ENCODE results near the gene POLR2L. TPM values are rescaled to one million over a fixed set of nuclear protein-coding genes. Genes with fewer than 3 reads are reported as not detected.
A peak's percentile ranks its signal among the peaks of the same experiment; 100 is the strongest.

Gene POLR2L
- total and polyA plus RNA-seq, 2 of the 13 experiments (the other 11 are each of a cell fraction or from before 2014, with no cell fraction given) = 104 to 114 TPM

DNA sequence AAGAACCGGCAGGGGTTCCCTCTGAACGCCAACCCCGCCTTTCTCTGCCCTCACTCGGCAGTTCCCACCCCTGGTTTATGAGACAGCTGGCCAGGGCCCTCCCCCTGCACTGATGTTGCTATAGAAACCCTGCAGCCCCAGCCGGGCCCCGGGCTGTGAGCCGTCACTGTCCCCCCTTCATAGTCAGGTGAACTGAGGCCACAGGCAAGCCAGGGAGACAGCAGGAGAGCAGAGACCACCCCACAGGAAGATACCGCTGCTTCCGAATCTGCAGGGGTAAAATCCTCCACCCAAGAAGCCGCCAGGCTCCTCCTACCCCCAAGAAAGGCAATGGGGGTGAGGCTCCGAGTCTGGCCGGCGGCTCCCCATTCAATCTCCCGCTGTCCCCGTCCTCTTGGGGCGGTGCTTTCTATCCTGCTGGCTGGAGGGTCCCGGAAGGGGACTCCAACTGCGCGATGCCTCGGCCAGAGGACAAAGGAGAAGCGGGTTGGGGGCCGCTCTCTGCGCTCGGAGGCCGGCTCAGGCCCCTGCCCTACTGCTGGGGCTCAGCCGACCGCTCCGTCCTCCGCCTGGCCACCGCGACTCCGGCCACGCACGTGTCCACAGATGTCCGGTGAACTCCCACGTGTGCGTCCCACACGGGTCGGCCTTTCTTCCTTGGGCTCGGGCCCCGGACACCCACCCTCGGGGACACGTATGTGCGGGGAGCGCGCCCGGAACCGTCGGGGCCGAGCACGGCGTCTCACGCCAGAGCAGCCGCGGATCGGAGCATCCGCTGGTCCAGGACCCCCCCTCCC lies 44.8 kb downstream of the POLR2L start (continued):
- TF ChIP-seq, protein P1, sequence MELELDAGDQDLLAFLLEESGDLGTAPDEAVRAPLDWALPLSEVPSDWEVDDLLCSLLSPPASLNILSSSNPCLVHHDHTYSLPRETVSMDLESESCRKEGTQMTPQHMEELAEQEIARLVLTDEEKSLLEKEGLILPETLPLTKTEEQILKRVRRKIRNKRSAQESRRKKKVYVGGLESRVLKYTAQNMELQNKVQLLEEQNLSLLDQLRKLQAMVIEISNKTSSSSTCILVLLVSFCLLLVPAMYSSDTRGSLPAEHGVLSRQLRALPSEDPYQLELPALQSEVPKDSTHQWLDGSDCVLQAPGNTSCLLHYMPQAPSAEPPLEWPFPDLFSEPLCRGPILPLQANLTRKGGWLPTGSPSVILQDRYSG (CRISPR knock-in tag; IDR thresholded peaks at IDR 0.05) = no peak
- 0 out of 2 replicates have a peak, but pooled peaks have one; percentile 12 for TF ChIP-seq STAT5B (CRISPR knock-in tag; IDR thresholded peaks at IDR 0.05)
- TF ChIP-seq SRF (IDR thresholded peaks at IDR 0.05; ENCODE audit: low read depth, low read length) = peak; percentile 70; the same call in 1 of the 2 replicates
- TF ChIP-seq ZNF235 (CRISPR knock-in tag; IDR thresholded peaks at IDR 0.05; ENCODE audit: borderline replicate concordance) = 0 out of 2 replicates have a peak, but pooled peaks have one; percentile 12
- TF ChIP-seq, protein P2, sequence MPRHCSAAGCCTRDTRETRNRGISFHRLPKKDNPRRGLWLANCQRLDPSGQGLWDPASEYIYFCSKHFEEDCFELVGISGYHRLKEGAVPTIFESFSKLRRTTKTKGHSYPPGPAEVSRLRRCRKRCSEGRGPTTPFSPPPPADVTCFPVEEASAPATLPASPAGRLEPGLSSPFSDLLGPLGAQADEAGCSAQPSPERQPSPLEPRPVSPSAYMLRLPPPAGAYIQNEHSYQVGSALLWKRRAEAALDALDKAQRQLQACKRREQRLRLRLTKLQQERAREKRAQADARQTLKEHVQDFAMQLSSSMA (CRISPR knock-in tag; IDR thresholded peaks at IDR 0.05) = no peak
- TF ChIP-seq, protein P3, sequence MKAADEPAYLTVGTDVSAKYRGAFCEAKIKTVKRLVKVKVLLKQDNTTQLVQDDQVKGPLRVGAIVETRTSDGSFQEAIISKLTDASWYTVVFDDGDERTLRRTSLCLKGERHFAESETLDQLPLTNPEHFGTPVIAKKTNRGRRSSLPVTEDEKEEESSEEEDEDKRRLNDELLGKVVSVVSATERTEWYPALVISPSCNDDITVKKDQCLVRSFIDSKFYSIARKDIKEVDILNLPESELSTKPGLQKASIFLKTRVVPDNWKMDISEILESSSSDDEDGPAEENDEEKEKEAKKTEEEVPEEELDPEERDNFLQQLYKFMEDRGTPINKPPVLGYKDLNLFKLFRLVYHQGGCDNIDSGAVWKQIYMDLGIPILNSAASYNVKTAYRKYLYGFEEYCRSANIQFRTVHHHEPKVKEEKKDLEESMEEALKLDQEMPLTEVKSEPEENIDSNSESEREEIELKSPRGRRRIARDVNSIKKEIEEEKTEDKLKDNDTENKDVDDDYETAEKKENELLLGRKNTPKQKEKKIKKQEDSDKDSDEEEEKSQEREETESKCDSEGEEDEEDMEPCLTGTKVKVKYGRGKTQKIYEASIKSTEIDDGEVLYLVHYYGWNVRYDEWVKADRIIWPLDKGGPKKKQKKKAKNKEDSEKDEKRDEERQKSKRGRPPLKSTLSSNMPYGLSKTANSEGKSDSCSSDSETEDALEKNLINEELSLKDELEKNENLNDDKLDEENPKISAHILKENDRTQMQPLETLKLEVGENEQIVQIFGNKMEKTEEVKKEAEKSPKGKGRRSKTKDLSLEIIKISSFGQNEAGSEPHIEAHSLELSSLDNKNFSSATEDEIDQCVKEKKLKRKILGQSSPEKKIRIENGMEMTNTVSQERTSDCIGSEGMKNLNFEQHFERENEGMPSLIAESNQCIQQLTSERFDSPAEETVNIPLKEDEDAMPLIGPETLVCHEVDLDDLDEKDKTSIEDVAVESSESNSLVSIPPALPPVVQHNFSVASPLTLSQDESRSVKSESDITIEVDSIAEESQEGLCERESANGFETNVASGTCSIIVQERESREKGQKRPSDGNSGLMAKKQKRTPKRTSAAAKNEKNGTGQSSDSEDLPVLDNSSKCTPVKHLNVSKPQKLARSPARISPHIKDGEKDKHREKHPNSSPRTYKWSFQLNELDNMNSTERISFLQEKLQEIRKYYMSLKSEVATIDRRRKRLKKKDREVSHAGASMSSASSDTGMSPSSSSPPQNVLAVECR (CRISPR knock-in tag; IDR thresholded peaks at IDR 0.05; ENCODE audit: borderline replicate concordance) = peak; percentile 58
- TF ChIP-seq ZNF382 (CRISPR knock-in tag; IDR thresholded peaks at IDR 0.05; ENCODE audit: borderline replicate concordance) = no peak
- TF ChIP-seq ZNF451 (CRISPR knock-in tag; IDR thresholded peaks at IDR 0.05) = no peak
- TF ChIP-seq CEBPB (IDR thresholded peaks at IDR 0.05; ENCODE audit: borderline replicate concordance, low read depth, low read length) = no peak
- no peak for TF ChIP-seq ZNF570 (CRISPR knock-in tag; IDR thresholded peaks at IDR 0.05; ENCODE audit: borderline replicate concordance)
- TF ChIP-seq, protein P4, sequence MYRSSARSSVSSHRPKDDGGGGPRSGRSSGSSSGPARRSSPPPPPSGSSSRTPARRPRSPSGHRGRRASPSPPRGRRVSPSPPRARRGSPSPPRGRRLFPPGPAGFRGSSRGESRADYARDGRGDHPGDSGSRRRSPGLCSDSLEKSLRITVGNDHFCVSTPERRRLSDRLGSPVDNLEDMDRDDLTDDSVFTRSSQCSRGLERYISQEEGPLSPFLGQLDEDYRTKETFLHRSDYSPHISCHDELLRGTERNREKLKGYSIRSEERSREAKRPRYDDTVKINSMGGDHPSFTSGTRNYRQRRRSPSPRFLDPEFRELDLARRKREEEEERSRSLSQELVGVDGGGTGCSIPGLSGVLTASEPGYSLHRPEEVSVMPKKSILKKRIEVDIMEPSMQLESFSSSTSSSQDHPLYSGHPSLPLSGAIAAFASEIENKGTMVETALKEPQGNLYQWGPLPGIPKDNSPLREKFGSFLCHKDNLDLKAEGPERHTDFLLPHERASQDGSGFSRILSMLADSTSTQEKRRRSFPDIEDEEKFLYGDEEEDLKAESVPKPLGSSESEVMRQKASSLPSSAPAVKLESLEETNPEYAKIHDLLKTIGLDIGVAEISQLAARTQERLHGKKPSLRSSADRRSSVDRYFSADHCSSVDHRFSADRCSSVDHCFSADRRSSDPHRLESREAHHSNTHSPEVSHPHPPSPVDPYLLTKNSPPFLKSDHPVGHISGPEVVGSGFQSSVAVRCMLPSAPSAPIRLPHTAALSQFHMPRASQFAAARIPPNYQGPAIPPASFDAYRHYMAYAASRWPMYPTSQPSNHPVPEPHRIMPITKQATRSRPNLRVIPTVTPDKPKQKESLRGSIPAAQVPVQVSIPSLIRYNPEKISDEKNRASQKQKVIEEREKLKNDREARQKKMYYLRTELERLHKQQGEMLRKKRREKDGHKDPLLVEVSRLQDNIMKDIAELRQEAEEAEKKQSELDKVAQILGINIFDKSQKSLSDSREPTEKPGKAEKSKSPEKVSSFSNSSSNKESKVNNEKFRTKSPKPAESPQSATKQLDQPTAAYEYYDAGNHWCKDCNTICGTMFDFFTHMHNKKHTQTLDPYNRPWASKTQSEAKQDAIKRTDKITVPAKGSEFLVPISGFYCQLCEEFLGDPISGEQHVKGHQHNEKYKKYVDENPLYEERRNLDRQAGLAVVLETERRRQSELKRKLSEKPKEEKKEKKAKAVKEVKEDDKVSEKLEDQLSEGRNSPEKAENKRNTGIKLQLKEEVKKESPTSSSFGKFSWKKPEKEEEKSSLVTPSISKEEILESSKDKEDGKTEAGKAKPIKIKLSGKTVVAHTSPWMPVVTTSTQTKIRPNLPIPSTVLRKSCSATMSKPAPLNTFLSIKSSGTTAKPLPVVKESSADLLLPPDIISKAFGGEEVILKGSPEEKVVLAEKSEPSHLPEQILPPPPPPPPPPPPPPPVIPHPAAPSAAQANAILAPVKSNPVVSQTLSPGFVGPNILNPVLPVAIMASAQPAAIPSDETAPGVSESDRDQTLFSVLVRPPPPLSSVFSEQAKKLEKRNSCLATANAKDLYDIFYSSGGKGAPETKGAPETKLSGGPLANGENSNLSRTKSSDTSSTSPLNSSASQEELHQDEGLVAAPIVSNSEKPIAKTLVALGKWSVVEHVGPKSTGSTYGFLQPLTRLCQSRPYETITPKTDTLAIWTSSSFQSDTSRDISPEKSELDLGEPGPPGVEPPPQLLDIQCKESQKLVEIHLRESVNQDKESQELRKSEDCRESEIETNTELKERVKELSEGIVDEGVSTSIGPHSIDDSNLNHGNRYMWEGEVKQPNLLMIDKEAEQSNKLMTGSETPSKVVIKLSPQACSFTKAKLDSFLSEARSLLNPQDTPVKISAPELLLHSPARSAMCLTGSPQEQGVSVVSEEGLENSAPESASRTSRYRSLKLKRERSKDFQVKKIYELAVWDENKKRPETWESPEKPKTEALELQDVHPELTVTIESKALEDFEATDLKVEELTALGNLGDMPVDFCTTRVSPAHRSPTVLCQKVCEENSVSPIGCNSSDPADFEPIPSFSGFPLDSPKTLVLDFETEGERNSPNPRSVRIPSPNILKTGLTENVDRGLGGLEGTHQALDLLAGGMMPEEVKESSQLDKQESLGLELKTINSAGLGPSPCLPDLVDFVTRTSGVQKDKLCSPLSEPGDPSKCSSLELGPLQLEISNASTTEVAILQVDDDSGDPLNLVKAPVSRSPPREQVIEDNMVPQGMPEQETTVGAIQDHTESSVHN (CRISPR knock-in tag; IDR thresholded peaks at IDR 0.05) = no peak
- 0 out of 2 replicates have a peak, but pooled peaks have one; percentile 22 for TF ChIP-seq ZSCAN29 (CRISPR knock-in tag; conservative IDR thresholded peaks at IDR 0.05)
